DND-41 (cell line): ENCODE results near the gene MFSD6.
"Not testable (repeated sequence)": the region's sequence is repeated elsewhere in the genome, so short reads cannot be mapped to it uniquely, and the experiment has no call there.

Experiments used
- ATAC-seq: fragments of 200-7000 bp; cut with Tn5 transposase; 3 replicates; pipeline ENCODE4 v1.9.1; 2021; ENCODE audit warnings: low read depth; ENCODE audit not compliant: insufficient read depth
- DNase-seq: peaks from one replicate; pipeline ENCODE4 v3.0.0-alpha.2; 2020
- H2AFZ ChIP-seq: 2 replicates; pipeline ENCODE4 v1.6.0; 2012; ENCODE audit warnings: low read depth, low read length
- H3K27ac ChIP-seq: 2 replicates; pipeline ENCODE4 v1.5.1; 2012; ENCODE audit warnings: low read length, inconsistent platforms
- H3K27me3 ChIP-seq: fragments of 200-600 bp; sonication (generic); 2 replicates; pipeline ENCODE4 v1.6.0; 2012; ENCODE audit warnings: low read length, mild to moderate bottlenecking, inconsistent platforms; ENCODE audit not compliant: insufficient read depth, poor library complexity
- H3K36me3 ChIP-seq: 2 replicates; pipeline ENCODE4 v1.5.1; 2012; ENCODE audit warnings: low read length, inconsistent platforms; ENCODE audit not compliant: insufficient read depth
- H3K4me1 ChIP-seq: 2 replicates; pipeline ENCODE4 v1.5.1; 2012; ENCODE audit warnings: mild to moderate bottlenecking, low read length; ENCODE audit not compliant: insufficient read depth
- H3K4me2 ChIP-seq: 2 replicates; pipeline ENCODE4 v1.6.0; 2012; ENCODE audit warnings: mild to moderate bottlenecking, moderate library complexity, low read length, inconsistent platforms; ENCODE audit not compliant: insufficient read depth
- H3K4me3 ChIP-seq, 2 experiments: fragments of 200-600 bp in 1 of 2; shearing (Covaris generic) in 1 of 2; 2 replicates each; pipeline ENCODE4 v1.5.1; 2012 to 2016; ENCODE audit warnings: inconsistent platforms in 2 of 2, low read length in 2 of 2, mild to moderate bottlenecking in 2 of 2, low read depth in 1 of 2, moderate library complexity in 1 of 2
- H3K79me2 ChIP-seq: 2 replicates; pipeline ENCODE4 v1.6.0; 2012; ENCODE audit warnings: low read length, inconsistent platforms; ENCODE audit not compliant: insufficient read depth
- H3K9ac ChIP-seq: 2 replicates; pipeline ENCODE4 v1.6.0; 2012; ENCODE audit warnings: low read depth, mild to moderate bottlenecking, inconsistent platforms, low read length, moderate library complexity
- H3K9me3 ChIP-seq: 2 replicates; pipeline ENCODE4 v1.5.1; 2012; ENCODE audit warnings: low read length, moderate library complexity, mild to moderate bottlenecking, inconsistent platforms; ENCODE audit not compliant: insufficient read depth, severe bottlenecking
- H4K20me1 ChIP-seq: 2 replicates; pipeline ENCODE4 v1.6.0; 2012; ENCODE audit warnings: low read length; ENCODE audit not compliant: insufficient read depth
- EZH2 ChIP-seq: IDR thresholded peaks from 3 replicates; pipeline ENCODE4 v1.6.1; 2012; ENCODE audit warnings: borderline replicate concordance, low read depth, mild to moderate bottlenecking, moderate library complexity, low read length, inconsistent platforms; ENCODE audit not compliant: severe bottlenecking
- TF ChIP-seq, protein P1 (sequence below): IDR thresholded peaks from 2 replicates; pipeline ENCODE4 v1.5.1; 2012; ENCODE audit warnings: borderline replicate concordance, low read length, moderate library complexity, mild to moderate bottlenecking; ENCODE audit not compliant: poor library complexity, severe bottlenecking; ENCODE audit errors: extremely low read depth

MFSD6 gene

DNA sequence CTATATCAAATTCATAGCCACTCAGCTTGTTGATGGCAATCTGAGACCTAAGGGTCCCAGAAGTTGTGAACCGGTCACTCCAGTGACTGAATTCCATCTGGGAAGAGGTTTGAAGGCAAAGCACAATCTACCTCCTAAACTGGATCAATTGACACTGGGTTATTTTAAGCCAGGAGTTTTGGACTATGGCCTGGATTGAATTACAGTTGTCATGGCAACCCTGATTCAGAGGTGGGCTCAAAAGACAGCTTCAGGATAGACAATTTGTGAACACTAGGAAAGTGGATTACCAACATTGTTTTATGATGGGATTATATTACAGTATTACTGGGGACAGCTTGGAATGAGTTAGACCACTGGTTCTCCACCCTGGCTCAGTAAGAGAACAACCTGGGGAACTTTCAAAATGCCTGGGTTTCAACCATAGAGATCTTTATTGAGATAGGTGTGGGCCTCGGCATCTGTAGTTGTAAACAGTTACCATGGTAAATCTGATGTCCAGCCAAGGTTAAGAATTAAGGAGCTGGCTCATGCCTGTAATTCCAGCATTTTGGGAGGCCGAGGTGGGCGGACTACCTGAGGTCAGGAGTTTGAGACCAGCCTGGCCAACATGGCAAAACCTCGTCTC lies 58.8 kb downstream of the MFSD6 start:
- Histone ChIP-seq H4K20me1 (no peaks in the 10 kb centered on the region), H3K4me2 (no peak overlapping the region), H3K9me3 (peaks cover 3% of the 10 kb centered on the region), H3K36me3 (peaks cover 22% of the 10 kb centered on the region), H3K79me2 (peaks cover 15% of the 10 kb centered on the region; the same call in 1 of the 2 replicates), H3K27ac (no peak overlapping the region), H3K27me3 (no peaks in the 10 kb centered on the region), H3K9ac (no peak overlapping the region), H3K4me1 (peaks cover 8% of the 10 kb centered on the region), H2AFZ (no peak overlapping the region), H3K4me3 (no peak overlapping the region)
- TF ChIP-seq EZH2, result no peak
- TF ChIP-seq, protein P1, sequence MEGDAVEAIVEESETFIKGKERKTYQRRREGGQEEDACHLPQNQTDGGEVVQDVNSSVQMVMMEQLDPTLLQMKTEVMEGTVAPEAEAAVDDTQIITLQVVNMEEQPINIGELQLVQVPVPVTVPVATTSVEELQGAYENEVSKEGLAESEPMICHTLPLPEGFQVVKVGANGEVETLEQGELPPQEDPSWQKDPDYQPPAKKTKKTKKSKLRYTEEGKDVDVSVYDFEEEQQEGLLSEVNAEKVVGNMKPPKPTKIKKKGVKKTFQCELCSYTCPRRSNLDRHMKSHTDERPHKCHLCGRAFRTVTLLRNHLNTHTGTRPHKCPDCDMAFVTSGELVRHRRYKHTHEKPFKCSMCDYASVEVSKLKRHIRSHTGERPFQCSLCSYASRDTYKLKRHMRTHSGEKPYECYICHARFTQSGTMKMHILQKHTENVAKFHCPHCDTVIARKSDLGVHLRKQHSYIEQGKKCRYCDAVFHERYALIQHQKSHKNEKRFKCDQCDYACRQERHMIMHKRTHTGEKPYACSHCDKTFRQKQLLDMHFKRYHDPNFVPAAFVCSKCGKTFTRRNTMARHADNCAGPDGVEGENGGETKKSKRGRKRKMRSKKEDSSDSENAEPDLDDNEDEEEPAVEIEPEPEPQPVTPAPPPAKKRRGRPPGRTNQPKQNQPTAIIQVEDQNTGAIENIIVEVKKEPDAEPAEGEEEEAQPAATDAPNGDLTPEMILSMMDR, result no peak
- ATAC-seq (no peak), DNase-seq (no peak)

DNA sequence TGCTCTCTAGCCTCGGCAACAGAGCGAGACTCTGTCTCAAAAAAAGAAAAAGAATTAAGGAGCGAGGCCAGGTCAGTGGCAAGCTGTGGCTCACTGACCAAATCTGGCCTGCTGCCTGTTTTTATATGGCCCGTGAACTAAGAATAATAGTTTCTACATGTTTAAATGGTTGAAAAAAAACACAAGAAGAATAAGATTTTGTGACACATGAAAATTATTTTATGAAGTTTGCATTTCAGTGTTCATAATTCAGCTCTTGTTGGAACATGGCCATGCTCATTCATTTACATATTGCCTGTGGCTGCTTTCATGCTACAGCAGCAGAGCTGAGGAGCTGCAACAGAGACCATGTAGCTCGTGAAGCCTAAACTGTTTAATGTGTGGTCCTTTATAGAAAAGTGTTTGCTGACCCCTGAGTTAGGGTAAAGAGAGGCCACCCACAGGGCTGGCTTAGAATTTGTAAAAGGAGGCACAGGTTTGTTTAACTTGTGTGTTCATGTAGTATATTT lies 59.5 kb downstream of the MFSD6 start:
- no peak overlapping the region; the same call in 1 of the 2 replicates for H3K27ac ChIP-seq
- peaks cover 3% of the 10 kb centered on the region for H3K9me3 ChIP-seq
- TF ChIP-seq EZH2, result no peak
- TF ChIP-seq, protein P1, result no peak
- H3K4me1 ChIP-seq, result peaks cover 8% of the 10 kb centered on the region
- no peaks in the 10 kb centered on the region for H3K27me3 ChIP-seq
- ATAC-seq (no peak), DNase-seq (no peak)
- H3K9ac ChIP-seq, result no peak overlapping the region
- H2AFZ ChIP-seq, result no peak overlapping the region
- H3K4me3 ChIP-seq, result no peak overlapping the region
- H3K79me2 ChIP-seq, result peaks cover 12% of the 10 kb centered on the region; the same call in 1 of the 2 replicates
- H3K36me3 ChIP-seq, result peaks cover 22% of the 10 kb centered on the region
- no peaks in the 10 kb centered on the region for H4K20me1 ChIP-seq
- H3K4me2 ChIP-seq, result no peak overlapping the region

DNA sequence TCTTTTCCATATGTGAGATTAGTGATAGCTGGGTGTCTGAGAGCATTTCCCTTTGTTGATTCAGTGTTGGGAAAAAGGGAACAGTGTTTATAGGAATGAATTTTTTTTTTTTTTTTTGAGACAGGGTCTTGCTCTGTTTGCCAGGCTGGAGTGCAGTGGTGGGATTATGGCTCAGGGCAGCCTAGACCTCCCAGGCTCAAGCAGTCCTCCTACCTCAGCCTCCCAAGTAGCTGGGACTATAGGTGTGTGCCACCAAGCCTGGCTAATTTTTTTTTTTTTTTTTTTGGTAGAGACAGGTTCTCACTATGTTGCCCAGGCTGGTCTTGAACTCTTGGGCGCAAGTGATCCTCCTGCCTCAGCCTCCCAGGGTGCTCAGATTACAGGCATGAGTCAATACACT lies 60.2 kb downstream of the MFSD6 start:
- not testable (repeated sequence) for H3K27ac ChIP-seq, H3K4me1 ChIP-seq, H3K4me2 ChIP-seq, H3K4me3 ChIP-seq, ATAC-seq, H3K9me3 ChIP-seq, H4K20me1 ChIP-seq, DNase-seq, H3K27me3 ChIP-seq, H3K79me2 ChIP-seq, H2AFZ ChIP-seq, H3K9ac ChIP-seq
- H3K36me3 ChIP-seq, result peaks cover 22% of the 10 kb centered on the region

DNA sequence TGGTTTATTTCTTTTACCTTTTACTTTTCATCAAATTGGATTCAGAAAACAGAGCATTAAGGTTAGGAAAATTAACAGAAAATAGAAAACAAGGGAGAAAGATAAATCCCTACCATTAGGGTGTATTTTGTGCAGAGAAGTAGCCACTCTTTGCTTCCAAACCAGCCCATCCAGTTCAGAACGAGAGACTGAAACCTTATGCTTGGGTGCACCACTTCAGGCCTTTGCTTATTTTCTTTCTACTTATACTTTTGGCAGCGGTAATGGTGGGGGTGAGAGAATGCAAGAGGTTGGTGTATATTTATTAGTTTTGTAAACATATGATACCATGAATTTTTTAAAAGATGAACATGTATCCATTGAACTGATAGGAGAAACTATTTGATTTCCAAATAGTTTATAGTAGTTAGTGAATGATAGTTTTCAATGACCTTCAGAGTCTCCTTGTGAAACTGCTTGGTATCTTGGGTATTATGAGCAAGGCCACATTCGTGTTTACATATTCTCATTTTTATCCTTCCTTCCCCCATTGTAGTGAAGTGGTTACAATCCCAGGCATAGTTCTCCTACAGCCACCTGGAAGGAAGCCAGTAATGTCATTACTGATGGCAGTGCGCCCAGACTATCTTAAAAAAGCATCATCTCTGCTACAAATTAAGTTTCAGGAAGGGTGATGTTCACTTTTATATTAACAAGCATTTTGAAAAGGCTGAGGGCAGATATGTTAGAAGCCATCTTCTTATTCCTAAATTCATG lies 60.8 kb downstream of the MFSD6 start:
- Histone ChIP-seq H2AFZ (no peak overlapping the region), H3K36me3 (peaks cover 22% of the 10 kb centered on the region), H3K9ac (no peak overlapping the region), H4K20me1 (no peaks in the 10 kb centered on the region), H3K4me1 (peaks cover 8% of the 10 kb centered on the region), H3K79me2 (peaks cover 9% of the 10 kb centered on the region; the same call in 1 of the 2 replicates), H3K4me3 (no peak overlapping the region), H3K9me3 (peaks cover 3% of the 10 kb centered on the region), H3K4me2 (no peak overlapping the region), H3K27ac (no peak overlapping the region), H3K27me3 (no peaks in the 10 kb centered on the region)
- DNase-seq (peak; percentile 32), ATAC-seq (peak; percentile 69)
- TF ChIP-seq, protein P1, result no peak
- no peak for TF ChIP-seq EZH2
